ENCODE measurements around the gene NOSIP.

The NOSIP gene

DNA sequence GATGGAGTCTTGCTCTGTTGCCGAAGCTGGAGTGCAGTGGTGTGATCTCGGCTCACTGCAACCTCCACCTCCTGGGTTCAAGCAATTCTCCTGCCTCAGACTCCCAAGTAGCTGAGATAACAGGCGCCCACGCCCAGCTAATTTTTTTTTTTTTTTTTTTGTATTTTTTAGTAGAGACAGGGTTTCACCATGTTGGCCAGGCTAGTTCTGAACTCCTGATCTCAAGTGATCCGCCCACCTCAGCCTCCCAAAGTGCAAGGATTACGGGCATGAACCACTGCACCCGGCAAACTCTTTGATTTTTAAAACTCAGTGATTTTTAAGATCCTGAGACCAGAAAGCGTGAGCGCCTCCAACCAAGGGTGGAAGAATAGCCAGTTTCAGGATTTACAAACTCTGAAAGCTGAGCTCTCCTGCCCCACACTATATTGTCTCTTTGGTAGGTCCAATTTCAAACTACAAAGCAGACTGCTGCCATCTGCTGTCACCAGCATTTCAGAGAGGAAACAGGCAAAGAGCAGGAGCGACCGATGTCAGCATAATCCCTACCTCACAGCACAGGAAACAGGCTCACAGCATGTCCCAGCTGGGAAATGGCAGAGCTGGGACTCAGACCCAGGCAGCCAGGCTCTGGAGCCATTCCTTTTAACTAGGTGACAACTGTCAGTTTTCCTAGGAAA is 9.2 kb downstream of the NOSIP start:
- DNase-seq: no peak

DNA sequence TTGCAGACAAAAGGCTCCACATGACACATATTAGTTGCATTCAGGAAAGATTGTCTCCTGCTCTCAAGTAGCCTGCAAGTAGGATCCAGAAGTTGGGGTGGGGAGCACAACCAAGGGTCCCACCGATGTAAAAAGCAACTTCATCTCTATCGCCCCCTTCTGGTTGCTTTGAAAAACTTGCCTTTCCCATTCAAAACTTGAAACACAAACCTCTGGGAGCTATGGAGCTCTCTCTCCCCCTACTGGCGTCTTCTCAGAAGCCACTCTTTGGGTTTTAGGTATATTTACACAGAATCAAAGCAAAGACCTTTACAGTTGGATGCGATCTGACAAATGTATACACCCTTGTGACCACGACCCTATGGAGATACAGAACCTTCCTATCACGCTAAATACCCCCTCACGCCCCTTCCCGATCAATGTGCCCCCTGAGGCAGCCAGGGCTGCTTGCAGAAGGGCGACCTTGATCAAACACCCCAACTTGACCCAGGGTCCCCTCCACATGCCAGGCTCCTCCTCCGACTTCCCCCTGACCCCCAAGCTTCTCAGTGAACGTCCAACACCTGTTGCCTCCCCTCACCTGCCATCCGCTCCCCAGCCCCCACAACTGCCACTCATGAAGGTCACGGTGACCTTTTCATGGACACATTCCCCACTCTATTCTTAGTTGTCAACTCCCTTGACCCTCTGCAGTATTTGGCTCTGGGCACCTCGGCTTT is 10.1 kb downstream of the NOSIP start:
- peak; percentile 31 to 80 for DNase-seq

DNA sequence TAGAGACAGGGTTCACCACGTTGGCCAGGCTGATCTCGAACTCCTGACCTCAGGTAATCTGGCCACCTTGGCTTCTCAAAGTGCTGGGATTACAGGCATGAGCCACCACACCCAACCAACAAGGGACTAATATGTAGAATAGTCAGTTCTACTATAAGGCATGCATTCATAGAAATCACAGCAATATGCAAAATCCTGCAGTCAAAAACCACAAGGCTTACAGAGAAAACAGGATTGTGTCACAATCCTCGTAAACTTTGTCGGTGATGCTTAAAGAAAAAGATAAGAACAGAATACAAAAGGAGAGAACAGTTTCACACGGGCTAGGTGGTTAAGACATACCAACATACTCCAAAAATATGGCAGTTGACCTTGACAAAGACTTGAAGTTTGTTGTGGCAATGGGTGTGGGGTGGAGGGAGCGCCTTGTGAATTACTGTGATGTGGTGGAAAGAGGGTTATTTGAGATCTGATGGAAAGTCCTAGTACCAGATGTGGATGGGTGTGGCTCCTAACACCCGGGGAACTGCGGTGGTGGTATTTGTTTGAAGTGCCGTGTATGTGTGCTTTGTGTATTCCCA is 12.4 kb downstream of the NOSIP start:
- DNase-seq: no peak

DNA sequence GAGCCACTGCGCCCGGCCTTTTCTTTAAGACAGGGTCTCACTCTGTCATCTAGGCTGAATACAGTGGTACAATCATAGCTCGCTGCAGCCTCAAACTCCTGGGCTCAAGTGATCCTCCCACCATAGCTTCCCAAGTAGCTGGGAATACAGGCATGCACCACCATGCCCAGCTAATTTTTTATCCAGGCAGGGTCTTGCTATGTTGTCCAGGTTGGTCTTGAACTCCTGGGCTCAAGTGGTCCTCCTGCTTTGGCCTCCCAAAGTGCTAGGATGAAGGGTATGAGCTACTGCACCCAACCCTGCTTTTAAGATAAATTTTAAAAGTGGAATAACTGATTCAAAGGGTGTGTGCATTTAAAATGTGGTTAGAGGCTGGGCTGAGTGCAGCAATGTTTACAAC is 14.1 kb downstream of the NOSIP start:
- no peak for DNase-seq

DNA sequence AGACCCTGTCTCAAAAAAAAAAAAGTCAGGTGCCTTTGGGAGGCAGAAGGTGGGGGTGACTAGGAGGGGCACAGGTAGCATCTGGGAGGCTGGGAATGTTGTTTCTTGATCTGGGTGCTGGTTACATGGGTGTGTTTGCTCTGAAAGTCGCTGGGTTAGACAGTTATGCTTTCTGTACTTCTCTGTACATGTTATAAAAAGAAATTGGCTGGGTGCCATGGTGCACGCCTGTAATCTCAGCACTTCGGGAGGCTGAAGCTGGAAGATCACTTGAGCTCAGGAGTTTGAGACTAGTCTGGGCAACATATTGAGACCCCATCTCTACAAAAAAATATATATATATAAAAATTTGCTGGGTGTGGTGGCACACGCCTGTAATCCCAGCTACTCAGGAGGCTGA is 15.1 kb downstream of the NOSIP start:
- no peak for DNase-seq

DNA sequence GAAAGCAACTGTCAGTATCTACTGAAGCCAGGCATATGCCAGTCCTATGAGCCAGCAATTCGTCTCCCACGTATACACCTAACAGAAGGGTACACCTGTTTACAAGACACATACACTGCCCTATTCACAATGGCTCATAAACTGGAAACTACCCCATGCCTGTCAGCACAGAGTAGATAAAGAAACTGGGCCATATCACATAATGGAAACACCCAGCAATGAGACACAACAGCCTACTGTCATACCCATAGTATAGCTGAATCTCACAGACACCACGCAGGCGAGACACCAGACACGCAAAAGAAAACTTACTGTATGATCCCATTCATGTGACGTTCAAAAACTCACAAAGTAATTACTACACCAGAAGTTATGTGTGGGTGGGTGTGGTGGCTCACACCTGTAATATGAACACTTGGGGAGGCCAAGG is 15.7 kb downstream of the NOSIP start:
- no peak for DNase-seq

DNA sequence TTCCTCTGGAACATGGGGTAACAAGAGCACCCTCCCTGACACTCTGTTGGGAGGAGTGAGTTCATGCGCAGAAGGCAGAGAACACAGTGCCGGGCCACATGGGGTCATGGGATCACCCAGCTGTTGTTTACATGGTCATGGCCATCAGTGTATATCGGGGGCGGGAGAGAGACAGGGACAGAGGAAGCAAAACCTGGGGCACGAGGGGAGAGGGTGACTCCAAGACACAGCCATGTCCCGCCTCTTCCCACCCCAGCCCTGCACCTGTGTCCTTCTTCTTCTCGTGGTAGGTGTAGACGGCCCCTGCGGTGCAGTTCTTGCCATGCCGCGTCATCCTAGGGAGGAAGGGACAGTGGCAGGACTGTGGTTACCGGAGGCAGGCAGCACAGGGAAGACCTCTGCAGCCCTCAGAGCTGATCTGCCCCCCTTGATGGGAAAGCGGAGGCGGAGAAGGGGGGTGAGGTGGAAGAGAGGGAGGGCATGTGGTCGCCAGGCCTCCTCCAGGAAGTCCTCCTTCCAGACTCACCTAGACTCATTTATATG is 19.9 kb downstream of the NOSIP start:
- DNase-seq: no peak

DNA sequence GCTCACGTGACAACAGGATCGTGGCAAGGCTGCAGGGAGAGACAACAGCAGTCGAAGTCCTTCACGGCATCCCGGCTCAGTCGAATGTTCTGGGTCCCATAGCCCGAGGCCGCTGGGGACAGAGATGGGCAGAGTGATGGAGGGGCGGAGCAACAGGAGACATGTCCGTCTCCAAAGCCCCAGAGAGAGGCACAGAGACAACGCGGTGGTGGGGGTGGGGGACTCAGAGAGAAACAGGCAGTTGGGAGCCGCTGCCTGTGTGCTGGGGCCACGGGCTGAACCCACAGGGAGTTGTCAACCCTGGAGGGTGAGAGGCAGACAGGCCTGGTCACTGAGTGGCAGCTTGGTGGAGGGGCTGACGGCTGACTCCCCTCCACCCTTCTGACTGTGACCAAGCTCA is 20.4 kb downstream of the NOSIP start:
- DNase-seq: no peak

DNA sequence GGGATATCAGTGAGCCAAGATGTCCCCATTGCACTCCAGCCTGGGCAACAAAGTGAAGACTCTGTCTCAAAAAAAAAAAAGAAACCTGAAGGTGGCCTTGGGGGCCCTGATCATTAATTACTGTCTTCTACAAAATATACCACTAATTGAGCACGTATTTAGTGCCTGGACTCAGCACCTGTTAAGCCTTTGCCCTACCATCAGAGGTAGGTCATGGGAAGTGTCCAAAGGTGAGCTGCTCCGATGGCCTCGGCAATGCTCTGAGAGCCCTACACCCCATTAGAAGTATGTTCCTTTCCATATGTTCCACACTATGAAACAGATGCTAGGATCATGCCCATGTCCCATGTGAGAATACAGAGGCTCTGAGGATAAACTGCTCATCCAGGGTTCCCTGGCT is 20.9 kb downstream of the NOSIP start:
- DNase-seq: no peak

DNA sequence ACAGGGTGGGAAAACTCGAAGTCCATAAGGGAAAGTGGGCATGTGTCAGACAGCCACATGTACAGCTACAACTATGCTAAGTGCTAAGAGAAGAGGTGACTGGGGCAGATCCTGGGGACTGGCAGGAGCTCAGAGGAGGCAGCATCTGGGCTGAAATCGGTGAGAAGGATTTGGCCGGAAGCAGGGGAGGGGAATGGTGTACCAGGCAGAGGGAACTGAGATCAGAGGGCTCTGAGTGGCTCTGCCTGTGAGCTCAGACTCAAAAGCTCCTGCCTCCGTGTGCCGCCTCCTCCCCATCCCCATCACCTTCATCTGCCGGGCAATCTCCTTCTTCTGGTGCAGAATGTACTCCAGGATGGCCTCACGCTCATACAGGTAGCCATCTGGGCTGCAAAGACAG is 21.8 kb downstream of the NOSIP start:
- no peak for DNase-seq

DNA sequence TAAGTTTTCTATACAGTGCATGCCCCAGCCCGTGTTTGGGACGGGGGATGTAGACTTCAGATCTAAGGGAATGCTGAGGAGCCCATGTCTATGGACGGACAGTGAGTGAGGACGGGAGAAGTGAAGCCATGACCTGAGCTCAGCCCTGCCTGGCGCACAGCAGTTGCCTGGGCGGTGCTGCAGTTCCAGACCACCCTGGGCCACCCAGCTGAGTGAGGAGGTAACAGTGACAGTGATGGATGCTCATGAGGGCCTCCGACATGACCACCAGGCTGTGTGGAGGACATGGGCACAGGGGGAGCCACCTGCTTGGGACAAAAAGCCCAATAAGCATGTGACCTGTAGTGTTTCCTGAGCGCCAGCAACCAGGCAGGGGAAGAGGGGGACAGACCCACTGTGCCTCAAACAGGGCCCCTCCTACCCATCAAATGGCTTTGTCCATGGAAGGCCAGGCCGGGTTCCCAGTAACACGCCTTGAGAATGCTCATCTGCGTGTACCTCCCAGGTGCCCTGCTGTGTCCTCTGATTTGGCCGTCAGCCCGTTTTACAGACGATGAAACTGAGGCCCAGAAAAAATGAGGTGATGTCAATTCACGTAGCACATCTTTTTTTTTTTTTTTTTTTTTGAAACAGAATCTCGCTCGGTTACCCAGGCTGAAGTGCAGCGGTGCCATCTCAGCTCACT is 22.6 kb downstream of the NOSIP start:
- no peak for DNase-seq

DNA sequence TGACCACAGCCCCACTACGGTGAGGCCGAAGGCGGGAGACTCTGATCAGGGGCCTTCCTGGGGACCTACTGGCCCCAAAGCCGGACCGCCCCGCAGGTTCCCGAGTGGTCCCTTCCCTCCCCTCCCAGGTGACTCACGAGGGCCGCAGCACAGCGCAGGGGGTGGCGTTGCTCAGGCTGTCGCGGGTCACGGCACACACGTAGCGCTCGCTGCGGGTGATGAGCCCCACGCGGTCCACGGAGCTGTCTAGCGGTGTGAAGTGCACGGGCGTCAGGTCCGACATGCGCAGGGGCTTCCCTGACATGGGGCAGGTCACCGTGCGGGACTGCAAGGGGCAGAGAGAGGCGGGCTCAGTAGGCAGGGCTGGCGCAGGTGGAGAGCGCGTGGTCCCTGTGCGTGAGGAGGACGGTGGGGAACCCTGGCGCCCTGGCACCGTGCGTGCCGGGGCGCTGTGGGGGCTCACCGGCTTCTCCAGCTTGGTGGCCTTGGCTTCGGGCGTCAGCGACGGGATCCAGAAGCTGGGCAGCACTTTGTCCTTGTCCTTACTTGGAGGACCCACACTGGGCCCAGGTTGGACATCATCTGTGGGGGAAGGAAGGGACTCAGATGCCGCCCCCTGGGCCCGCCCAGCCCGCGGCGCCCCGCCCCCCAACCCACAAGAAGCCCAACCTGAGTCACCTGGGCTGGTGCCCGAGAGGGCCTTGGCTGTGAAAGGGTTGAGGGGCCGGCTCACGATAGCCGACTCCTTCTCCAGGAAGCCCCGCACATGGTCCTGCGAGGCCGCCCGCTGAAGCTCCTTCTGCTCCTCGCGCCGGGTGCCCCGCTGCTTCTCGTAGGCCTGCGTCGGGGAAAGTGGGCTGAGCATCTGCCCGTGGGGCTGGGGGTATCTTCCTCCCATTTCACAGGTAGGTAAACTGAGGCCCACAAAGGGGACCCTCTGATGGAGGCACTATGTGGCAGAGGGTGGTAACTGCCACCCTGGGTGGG is 23.7 kb downstream of the NOSIP start:
- DNase-seq: no peak

DNA sequence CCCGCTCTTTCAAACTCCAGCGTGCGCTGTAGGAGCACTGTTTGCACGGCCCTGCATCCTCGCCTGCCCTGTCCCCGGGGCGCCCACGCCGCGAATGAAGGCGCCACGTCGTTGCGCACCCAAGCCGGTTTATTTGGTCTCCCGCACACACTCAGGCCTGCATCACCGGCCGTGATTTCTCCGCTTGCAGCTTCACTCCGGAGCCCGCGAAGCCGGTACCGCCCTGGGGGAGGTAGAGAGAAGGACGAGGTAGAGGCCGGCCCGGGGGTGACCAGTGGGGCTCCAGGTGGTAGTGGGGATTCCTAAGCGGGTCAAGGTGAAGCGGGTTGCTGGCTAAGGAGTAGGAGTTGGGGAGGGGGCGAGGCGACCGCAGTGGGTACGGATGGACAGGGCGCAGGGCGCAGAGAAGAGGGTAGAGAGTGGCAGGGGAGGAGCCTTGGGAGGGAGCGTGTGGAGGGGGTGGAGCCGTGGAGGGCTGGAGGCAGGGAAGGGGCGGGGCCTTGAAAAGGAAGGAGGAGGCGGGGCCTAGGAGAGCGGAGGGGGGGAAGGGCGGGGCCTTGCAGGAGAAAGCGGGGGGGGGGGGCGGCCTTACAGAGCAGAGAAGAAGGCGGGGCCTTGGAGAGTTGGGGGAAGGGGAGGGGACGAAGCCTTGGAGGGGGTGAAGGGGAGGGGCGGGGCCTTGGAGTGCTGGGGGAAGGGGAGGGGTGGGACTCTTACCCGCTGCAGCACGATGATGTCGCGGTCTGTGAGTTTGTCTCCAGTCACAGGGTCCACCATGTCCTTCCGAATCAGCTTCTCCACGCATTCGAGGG is 24.6 kb downstream of the NOSIP start:
- DNase-seq: peak in 1 of 2 experiments; percentile 6

DNA sequence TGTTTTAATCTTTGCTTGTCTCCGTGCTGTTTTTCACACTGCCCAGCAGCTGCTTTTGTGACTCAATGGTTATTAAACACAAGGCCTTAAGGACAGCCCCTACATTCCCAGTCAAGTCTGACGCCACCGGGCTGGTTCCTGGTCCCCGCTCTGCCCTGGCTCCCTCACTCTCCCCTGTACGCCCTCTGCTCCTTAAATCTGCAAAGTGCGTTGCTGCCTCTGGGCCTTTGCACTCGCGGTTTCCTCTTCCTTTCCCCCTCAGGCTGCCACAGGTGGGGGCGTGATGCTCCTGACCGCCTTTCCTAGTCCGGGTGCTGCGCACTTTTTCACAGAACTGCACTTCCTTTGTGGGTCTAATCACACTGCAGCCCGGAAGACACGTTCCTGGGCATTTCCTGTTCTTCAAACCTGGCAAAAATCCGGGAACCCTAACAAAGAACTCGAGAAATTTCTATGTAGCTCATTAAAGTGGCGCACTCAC is 25.6 kb downstream of the NOSIP start:
- no peak for DNase-seq

DNA sequence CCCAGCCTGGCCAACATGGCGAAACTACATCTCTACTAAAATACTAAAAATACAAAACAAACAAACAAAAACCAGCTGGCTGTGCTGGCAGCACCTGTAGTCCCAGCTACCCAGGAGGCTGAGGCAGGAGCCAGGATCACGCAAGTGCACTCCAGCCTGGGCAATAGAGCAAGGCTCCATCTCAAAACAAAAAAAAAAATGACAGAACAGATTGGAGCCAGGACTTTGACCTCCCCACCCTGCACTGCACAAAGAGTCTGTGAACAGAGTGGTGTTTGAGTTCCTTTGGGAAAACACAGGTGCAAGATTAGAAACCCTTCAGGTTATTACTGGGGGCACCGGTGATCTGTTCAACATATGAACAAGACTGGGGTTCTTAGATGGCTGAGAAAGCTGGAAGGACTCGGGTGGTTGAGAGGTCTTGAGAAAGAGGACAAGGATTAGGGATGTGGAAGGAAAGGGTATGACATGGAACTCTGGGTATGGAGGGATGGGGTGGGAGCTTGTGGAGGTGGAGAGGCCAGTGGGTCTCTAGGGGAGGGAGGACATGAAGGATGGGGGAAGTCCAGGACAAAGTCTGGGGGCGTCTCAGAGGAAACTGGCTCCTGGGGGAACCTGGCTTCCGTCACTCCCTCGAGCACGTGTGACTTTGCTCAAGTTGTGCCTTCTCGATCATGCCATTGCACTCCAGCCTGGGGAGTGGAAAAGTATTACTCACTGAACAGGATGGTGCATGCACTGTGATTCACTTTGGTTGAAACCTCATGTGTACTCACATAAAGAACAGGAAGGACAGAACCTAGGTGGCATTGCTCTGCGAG is 26.7 kb downstream of the NOSIP start:
- no peak for DNase-seq

DNA sequence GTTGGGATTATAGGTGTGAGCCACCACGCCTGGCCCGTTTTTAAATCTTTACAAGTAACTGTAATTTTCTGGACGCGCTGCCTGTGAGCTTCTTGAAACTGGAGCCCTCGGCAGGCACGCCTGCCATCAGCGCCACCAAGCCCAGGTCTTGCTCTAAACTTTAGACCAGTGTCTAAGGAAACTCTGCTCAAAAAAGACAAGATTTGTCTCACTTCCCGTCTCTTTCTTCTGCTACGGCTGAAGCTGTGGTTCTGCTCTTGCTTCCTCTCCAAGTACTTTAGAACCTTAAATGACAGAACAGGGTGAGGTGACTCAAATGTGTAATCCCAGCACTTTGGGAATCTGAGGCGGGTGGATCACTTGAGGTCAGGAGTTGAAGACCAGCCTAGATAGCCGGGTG is 27.6 kb downstream of the NOSIP start:
- DNase-seq: no peak

DNA sequence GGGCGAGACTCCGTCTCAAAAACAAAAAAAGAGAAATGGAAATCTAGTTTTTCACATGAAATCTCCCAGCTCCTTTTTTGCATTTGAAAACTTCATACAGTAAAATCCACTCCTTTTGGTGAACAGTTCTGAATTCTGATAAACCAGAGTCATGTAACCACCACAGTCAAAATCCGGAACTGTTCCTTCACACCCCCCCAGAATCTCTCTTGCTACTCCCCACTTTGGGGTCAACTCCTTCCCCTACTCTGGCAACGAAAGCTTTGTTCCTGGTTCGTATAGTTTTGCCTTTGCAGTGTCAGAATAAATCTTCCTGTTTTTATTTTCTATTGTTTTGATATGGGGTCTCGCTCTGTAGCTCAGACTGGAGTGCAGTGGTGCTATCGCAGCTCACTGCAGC is 28.8 kb downstream of the NOSIP start:
- no peak for DNase-seq

DNA sequence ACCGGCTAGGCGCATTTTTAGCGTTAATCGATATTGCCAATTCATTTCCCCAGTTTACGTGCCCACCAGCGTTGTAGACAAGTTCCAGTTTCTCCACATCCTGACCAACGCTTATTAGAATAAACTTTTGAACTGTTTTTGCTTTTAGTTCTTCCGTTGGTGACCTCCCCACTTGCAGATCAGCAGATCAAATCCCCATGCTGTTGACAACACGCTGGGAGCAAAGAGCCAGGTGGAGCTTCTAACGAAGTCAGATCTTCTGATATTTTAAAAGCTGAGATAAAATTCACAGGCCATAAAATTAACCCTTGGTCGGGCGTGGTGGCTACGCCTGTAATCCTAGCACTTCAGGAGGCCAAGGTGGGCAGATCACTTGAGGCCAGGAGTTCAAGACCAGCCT is 31.3 kb downstream of the NOSIP start:
- no peak for DNase-seq

DNA sequence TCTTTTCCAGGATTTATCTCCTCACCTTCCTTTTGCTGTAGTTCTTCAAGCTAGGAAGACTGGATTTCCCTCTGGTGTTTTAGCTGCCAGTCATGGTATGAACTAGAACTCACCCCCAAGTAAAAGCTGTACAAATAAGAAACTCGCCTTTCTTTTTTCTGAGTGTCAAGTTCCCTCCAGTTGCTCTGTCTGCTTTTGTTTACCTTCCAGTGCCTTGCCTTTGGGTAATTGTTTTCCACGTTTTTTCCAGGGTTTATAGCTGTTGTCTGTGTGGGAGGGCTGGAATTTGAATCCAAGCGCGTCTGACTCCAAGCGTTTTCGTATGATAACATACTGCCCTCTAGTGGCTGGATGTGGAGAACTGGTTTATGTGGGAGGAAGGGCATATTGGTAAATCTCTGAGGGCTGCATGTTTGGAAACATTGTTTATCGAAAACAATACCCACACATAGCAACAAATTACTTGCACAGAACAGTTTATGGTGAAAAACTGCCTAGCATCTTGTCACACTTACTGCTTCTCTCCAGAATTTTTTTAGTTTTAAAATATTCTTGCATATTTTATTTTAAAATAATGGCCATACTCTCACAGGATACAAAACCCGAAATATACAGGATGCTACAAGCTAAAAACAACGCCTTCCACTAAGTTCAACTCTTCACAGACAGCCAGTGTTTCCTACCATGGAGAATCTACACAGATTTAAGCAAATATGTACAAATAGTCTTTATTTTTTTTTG is 33.4 kb downstream of the NOSIP start:
- DNase-seq: peak; percentile 28 to 80

DNA sequence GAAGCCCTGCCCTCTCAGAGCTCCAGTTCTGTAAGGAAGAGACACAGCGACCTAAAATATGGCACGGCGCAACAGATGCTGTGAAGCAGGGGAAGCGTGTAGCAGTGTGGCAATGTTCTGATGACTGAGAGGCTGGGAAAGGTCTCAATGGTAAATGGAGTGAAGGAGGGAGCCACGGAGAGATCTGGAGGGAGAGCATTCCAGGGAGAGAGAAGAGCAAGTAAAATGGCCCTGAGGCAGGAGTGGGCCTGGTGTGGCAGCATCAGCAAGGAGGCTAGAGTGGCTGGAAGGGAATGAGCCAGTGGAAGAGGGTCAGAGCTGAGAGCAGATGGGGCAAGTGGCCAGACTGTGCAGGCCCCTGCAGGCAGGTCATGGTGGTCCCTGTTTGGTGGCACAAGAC is 36.2 kb downstream of the NOSIP start:
- DNase-seq: no peak
